T-helper 1 cell treated with Interleukin-12 subunit alpha and Interleukin-12 subunit beta and Interleukin-4 antibody, amounts not matched to agents 30 ng/mL and 1 ng/mL, for 36 hours (primary cell): Measurements from ENCODE around the gene RPS28. TPM values are rescaled to one million over a fixed set of nuclear protein-coding genes. Genes with fewer than 3 reads are reported as not detected.
"Not testable (repeated sequence)": the region's sequence is repeated elsewhere in the genome, so short reads cannot be mapped to it uniquely, and the experiment has no call there.

Source experiments
- intact Hi-C: fragments of 100-400 bp; cut with micrococcal nuclease; formaldehyde crosslinking; loops from one replicate; pipeline ENCODE4 v1.15.1; 2024
- total RNA-seq: library from RNA; stranded (reverse); gene quantifications from 2 replicates; pipeline ENCODE4 v1.2.3, GENCODE V29; 2022

The RPS28 gene
- 1,918 and 1,996 TPM in 2 replicates for total RNA-seq

DNA sequence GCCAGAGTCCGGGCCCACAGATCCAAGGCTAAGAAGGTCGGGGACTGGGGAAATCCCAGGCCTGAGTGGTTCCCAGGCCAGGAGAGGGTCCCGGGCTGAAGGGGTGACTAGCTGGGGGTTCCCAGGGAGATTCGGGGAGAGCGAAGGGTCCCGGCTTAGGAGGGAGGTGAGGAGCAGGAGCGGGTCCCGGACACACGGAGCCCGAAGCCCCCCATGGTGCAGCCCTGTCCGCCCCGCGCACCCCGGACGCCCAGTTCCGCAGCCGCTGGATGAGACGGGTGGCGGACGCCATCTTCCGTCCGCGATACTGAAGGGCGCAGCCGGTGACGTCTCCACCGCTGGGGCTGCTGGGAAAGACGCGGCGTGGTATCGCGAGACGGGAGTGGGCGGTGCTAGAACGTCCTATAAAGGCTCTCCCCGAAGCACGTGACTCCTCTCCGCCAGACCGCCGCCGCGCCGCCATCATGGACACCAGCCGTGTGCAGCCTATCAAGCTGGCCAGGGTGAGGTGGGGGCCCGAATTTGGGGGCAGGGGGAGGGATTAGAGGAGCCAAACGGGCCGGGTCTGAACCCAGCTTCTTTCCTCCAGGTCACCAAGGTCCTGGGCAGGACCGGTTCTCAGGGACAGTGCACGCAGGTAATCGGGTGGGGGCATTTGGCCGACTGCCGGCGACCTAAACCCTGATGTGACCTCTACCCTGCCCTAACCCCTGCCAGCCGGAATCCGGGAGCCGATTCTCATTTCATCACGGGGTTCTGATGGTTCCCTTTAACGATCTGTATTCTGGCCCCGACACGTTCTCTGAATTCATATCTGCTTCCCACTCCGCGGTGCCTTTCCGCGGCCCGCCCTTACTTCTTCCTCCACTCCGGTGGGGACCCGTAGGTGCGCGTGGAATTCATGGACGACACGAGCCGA is at the start of gene RPS28, which contains the start of gene NDUFA7:
TSS of gene RPS28 (plus strand) at position 430 of the 919 bp plus-strand sequence. CDS start at position 465, 35 bp downstream.
TSS of gene NDUFA7 (minus strand) at position 309 of the 919 bp plus-strand sequence. CDS start at position 292, 17 bp downstream.
- intact Hi-C loops: loop anchor here (1.0 to 10.0 kb wide), 7 partner anchors 13 to 397 kb away; partner anchors contain the start of genes CD320, CTXN1, HNRNPM and MARCHF2

DNA sequence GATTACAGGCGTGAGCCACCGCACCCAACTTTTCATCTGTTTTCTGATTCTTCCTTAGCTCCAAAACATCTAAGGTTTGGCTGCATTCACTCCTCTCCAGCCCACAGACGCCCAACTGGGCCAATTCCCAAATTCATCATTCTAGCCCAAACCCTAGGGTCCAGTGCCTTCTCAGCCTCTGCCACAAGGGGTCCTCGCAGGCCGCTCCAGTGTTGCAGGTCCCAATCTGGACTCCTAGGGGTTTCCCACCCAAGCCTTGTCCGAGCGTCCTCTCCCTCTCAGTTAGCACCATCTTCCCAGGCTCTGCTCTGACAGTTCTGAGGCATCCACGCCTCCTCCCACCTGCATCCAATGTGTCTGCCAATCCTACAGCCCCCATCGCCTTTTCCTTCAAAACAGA is 44.8 kb upstream of the RPS28 start:
- intact Hi-C loops: not testable (repeated sequence)

DNA sequence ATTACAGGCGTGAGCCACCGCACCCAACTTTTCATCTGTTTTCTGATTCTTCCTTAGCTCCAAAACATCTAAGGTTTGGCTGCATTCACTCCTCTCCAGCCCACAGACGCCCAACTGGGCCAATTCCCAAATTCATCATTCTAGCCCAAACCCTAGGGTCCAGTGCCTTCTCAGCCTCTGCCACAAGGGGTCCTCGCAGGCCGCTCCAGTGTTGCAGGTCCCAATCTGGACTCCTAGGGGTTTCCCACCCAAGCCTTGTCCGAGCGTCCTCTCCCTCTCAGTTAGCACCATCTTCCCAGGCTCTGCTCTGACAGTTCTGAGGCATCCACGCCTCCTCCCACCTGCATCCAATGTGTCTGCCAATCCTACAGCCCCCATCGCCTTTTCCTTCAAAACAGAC is 30.0 kb upstream of the RPS28 start:
- intact Hi-C loops: not testable (repeated sequence)

DNA sequence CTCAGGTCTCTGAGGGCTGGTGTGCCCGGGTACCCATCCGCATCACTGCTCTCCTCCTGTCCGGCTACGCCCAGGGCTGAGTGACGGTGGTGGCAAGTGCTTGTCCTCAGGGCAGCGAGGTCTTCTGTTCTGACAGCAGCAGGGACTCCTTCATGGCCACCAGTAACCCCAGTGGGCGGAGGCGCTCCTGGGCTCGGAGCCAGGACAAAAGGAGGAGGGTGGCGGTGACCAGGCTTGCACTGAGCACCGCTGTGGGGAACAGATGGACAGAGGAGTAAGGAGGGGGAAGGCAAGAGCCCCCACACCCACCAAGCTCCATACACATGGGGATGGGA is 19.0 kb upstream of the RPS28 start:
- intact Hi-C loops: no loop called here

DNA sequence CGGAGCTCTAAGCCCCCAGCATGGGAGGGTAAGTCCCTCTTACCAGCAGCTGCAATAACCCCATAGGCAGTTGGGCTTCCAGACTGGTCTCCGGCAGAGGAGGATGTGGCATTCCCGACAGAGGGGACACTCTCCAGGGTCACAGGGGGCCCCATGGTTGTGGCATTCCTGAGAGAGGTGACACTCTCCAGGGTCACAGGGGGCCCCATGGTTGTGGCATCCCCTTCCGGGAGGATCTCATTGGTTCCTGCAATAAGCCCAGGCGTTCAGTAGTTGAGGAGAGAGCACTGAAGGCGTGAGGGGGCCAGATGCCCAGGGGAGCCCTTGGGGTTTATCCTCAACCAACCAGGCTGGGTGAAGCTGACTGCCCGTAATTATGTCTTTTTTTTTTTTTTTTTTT is 18.6 kb upstream of the RPS28 start:
- intact Hi-C loops: no loop called here

DNA sequence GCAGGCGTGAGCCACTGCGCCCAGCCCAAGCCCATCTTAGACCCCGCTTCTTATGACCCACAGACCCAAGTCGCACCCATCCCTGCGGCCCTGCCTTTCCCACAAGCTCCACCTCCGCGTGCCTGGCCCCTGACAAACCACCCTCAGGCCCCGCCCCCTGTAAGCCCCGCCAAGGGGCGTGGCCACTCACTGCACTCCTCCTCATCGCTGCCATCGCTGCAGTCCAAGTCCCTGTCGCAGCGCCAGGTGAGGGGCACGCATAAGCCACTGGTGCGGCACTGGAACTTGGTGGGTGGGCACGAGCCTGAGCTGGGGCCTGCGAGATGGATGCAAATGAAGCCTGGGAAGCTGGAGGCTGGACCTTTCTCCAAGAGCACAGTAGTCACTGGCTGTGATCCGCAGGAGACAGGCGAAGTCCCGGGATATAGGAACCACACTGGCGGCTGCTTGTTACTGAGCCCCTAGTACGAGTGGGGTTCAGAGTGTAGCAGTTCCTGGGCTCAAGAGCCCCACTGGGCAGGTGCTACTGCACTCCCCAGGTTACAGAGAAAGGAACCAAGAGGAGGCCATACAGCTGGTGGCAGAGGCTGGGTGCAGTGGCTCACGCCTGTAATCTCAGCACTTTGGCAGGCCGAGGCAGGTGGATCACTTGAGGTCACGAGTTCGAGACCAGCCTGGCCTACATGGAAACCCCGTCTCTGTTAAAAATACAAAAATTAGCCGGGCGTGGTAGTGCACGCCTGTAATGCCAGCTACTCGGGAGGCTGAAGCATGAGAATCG is 16.3 kb upstream of the RPS28 start:
- intact Hi-C loops: loop anchor here (5.0 kb wide), 1 partner anchor 38 kb away; no protein-coding TSS in a partner anchor

DNA sequence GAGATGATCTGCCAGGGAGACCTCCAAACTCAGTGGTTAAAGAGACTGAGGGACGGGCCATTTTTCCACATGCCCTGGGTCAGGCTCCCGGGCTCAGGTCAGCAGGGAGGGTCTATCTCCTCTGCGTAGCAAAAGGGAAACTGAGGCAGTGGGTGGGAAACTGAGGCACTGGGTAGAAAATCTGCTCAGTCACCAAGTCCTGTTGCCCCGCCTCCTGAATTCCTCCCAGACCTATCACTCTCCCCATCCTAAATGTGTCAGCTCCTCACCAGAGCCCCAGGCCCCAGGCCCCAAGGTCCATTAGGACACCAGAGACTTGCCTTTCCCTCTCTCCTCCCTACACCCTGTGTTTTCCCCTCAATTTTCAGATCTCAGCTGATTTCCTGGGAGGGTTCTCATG is 15.5 kb upstream of the RPS28 start:
- intact Hi-C loops: loop anchor here (5.0 kb wide), 1 partner anchor 38 kb away; no protein-coding TSS in a partner anchor

DNA sequence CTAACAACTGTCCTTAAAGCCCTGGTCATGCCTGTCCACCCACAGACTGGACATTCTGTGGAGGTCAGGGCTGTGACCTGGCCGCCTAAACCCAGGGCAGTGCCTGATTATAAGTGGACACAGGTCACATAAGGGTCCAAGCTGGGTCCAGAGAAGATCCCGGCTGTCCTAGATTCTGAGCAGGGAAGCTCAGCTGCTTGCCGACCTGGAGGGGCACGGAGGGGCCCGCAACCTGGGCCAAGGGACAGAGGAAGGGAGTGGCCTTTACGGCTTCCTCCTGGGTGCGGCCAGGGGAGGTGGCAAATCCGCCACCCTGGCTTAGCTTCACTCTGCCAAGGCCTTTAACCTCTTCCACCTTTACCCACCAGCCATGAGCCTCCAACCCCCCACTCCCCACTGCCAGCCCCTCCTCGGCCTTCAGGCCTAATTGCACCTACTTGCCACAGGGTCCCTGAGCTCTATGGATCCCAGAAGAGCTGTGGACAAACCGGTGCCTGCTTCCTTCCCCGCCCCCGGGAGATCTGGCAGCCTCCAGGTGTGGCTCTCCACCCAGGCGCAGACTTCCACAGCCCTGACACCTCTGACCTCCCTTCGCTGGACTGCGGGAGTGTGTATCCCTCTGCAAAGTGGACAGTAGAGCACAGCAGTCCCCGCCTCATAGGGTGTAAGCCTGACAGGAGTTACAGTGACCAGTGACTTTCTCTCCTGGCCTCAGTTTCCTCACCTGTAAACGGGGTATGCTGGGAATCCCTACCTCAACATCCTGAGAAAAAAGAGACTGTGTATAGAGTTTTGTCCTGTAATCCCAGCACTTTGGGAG is 14.9 kb upstream of the RPS28 start:
- intact Hi-C loops: loop anchor here (5.0 kb wide), 1 partner anchor 39 kb away; no protein-coding TSS in a partner anchor

DNA sequence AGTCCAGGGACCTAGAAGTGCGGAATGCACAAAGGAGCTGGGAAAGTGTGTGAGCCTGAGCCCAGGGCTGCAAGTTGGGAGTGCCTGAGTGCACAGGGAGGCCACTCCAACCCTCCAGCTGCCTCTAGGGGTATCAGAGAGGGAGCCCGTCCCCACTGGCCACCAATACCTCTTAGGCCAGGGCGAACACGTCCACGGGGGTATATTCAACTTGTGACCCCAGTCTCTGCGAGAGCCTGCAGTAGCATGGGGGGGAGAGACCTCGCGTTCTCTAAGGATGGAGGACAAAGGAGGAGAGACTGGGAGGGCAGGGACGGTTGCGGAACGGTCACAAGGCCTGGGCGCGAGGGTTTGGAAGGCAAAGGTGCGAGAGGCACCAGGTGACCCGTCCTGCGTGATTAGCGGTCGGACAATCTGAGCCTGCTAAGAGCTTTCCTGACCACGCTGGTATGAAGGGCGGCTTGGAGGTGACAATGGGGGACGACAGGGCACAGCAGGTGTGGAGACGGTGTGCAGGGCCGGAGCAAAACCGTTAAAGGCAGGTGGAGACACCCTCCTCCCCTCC is 13.8 kb upstream of the RPS28 start:
- intact Hi-C loops: loop anchor here (5.0 kb wide), 1 partner anchor 40 kb away; no protein-coding TSS in a partner anchor

DNA sequence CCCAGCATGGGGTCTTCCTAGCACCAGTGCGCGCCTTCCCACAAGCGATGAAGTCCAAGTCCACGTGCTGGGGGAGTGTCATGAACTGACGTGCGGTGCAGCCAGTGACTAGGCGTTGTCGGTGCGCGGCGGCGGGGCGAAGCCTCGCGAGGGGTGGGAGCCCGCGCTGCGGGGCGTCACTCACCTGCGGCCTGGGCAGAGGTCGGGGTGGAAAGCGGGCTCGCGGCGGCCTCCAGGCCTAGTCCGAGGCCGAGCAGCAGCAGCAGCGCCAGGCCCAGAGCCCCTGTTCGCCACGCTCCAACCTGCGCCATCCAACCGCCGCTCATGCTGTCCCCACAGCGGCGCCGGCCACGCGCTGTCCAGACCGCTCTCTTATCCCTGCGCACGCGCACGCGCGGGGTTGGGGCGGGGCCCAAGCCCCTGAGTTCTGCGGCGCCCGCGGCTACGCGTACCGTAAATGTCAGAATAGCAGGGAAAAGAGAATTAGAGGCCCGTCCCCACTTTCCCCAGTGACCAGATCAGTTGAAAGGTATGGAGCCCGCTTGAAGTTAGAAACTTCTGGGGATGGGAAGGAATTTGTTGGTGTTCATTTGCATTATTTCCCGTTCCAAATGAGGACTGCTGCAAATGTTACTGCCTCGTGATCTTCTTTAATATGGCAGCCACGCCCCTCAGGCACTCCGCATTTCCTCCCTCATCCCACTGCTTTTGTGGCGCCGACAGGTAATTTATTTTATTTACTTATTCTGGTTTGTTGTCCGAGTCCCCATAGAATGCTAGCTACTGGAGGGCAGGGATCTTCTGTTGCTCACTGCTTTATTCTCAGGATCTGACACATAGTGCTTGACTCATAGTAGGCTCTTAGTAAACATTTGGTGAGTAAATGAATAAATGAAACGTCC is 13.1 kb upstream of the RPS28 start, which contains the start of gene CD320:
TSS of gene CD320 (minus strand) at position 394 of the 902 bp plus-strand sequence. CDS start at position 326, 68 bp downstream.
- intact Hi-C loops: loop anchor here (1.0 to 5.0 kb wide), 6 partner anchors 13 to 205 kb away; partner anchors contain the start of genes CERS4, KANK3, NDUFA7 and RAB11B

DNA sequence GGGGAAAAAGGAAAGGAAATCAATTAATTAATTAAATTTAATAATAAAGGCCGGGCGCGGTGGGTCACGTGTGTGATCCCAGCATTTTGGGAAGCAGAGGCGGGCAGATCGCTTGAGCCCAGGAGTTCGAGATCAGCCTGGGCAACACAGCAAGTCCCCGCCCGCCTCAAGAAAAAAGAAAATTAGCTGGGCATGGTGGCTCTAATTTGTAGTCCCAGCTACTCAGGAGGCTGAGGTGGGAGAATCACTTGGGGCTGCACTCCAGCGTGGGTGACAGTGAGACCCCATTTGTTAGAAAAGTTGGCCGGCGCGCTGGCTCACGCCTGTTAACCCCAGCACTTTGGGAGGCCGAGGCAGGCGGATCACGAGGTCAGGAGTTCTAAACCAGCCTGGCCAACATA is 12.4 kb upstream of the RPS28 start:
- intact Hi-C loops: loop anchor here (1.0 to 5.0 kb wide), 6 partner anchors 12 to 204 kb away; partner anchors contain the start of genes CERS4, KANK3, NDUFA7 and RAB11B

DNA sequence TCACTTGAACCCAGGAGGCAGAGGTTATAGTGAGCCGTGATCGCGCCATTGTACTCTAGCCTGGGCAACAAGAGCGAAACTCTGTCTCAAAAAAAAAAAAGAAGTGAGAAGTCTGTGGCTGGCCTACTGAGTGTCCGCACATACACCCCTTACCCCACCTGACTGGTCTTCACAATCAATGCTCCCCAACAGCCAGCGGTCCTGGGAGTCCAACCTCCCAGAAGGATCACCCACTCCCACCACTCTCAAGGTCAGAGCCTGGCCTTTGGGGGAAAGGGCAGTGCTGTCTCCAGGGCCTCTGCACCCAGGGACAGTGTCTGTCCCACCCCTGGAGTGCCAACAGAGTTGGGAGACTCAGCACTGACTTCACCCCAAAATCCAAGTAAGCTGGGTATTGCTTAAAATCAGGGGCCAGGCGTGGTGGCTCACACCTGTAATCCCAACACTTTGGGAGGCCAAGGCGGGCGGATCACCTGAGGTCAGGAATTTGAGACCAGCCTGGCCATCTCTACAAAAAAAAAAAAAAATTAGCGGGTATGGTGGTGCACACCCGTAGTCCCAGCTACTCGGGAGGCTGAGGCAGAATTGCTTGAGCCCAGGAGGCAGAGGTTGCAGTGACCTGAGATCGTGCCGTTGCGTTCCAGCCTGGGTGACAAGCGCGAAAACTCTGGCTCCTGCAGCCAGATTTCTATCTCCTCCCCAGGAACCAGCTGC is 10.8 kb upstream of the RPS28 start:
- intact Hi-C loops: no loop called here

DNA sequence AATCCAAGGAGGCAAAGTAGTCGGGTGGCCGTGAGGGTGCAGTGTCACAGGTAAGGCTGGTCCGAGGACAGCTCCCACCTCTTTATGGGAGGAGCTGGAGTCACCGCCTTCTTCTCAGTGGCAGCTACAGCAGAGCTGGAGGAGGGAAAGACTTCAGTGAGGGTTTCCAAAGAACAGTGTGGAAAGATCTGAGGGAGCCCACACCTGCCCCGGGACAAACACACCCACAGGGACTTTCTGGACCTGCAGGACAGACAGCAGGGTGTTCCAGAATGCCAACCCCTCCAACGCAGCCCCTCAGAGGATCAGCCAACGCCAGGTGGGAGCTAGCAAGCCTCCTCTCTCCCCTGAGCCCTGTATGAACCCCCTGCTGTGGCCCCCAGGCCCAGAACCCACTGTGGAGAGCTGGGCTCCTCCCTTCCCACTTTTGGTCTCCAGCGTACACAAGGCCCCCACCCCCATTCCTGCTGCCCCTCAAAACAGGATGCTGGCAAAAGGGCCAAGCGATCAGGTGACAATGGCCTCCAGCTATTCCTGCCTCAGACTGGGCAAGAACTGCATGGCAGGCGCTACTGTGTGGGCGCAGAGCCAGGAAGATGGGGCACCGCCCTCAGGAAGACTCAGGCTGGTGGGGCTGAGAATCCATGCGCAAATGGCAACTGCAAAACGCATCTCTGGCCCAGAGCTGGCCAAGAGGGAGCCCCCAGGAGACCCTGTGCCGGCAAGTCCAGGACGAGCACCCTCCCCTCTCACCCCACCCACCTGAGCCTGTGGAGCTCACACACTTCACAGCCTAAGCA is 9.6 kb upstream of the RPS28 start:
- intact Hi-C loops: no loop called here

DNA sequence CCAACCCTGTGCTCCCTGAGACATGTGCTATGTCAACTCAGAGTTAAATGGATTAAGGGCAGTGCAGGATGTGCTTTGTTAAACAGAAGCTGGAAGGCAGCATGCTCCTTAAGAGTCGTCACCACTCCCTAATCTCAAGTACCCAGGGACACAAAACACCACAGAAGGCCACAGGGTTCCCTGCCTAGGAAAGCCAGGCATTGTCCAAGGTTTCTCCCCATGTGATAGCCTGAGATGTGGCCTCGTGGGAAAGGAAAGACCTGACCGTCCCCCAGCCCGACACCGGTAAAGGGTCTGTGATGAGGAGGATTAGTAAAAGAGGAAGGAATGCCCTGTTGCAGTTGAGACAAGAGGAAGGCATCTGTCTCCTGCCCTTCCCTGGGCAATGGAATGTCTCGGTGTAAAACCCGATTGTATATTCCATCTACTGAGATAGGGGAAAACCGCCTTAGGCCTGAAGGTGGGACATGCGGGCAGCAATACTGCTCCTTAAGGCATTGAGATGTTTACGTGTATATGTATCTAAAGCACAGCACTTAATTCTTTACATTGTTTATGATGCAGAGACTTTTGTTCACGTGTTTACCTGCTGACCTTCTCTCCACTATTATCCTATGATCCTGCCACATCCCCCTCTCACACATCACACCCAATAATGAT is 6.2 kb upstream of the RPS28 start:
- intact Hi-C loops: not testable (repeated sequence)

DNA sequence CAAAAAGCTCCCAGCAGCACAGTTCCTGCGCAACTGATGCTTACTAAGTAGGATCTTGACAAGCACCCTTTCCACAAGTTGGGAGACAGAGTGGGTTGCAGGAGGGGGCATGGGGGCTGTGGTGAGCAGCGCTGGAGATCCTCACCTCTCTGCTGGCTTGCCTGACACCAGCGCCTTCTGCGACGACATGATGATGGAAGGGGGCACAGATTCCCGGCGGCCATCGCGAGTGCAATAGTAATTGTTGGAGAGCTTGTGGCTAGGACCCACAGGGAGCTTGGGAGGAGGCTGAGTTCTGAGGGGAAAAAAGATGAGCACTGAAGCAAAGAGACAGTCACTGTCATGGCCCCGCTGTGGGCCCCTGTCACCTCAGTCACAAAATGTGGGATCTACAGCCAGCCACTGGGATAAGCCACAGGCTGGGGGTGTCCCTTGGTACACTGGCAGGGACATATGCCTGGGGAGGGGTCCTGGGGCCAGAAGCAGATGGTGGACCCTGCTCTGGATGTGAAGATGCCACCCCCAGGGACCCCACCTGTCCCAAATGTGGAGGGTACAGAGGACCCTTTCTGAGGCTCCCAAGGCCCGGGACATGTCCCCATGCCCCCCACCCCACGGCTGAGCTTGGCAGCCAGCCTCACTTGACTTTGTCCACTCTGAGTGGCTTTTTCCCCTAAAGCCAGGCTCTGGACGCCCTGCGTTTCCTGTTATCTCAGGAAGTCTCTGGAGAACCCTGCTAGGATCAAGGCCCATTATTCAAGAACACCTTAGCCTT is 4.8 kb upstream of the RPS28 start:
- intact Hi-C loops: no loop called here

DNA sequence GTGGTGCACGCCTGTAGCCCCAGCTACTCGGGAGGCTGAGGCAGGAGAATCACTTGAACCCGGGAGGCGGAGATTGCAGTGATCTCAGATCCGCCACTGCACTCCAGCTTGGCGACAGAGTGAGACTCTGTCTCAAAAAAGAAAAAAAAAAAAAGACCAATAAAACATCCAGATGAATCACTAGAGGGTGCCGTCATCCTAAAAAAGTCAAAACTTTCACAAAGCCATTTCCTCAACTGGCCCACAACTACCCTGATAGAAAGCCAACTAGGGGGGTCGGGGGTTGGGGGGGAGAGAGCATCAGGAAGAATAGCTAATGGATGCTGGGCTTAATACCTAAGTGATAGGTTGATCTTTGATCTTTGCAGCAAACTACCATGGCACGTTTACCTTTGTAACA is 2.5 kb upstream of the RPS28 start:
- intact Hi-C loops: not testable (repeated sequence)
